ENCODE measurements around the gene HOXC9. TPM values are rescaled to one million over a fixed set of nuclear protein-coding genes. Genes with fewer than 3 reads are reported as not detected.

HOXC9 gene
- total and polyA plus RNA-seq, 9 of the 15 experiments (the other 6 are each of a cell fraction or from before 2014, with no cell fraction given) = 1.1 to 10.5 (median 9.3) TPM

DNA sequence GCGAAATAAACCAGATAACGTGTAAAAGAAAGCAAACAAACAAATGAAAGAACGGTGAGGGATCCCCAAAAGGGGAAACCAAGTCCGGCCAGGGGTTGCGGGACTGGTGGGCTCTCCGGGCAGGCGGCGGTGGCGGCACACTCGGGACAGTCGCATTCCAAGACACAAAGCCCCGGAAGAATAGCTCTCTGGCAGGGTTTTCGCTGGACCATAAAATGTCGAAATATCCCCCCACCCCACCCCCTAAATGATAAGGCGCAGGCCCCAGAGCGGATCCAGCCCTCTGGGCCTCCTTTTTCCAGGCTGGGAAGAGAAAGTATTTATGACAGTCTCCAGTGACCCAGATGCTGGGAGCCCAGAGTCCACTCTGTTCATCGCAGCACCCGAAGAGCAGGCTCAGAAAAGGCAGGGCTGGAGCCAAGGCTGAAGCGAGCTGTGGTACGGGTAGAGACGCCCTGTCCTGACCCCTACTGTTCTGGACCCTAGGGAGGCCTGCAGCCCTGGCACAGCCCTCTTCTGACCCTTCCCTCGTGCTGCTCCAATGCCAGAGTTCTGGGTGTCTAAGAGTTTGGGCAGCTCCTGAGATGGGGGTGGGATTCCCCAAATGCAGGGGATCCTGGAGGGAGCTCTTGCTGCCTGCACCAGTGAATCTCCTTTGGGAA is 6.7 kb downstream of the HOXC9 start (continued):
- TF ChIP-seq, protein P1, sequence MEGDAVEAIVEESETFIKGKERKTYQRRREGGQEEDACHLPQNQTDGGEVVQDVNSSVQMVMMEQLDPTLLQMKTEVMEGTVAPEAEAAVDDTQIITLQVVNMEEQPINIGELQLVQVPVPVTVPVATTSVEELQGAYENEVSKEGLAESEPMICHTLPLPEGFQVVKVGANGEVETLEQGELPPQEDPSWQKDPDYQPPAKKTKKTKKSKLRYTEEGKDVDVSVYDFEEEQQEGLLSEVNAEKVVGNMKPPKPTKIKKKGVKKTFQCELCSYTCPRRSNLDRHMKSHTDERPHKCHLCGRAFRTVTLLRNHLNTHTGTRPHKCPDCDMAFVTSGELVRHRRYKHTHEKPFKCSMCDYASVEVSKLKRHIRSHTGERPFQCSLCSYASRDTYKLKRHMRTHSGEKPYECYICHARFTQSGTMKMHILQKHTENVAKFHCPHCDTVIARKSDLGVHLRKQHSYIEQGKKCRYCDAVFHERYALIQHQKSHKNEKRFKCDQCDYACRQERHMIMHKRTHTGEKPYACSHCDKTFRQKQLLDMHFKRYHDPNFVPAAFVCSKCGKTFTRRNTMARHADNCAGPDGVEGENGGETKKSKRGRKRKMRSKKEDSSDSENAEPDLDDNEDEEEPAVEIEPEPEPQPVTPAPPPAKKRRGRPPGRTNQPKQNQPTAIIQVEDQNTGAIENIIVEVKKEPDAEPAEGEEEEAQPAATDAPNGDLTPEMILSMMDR (IDR thresholded peaks at IDR 0.05 in 2 of 3, conservative IDR thresholded peaks at IDR 0.05 in 1 of 3; ENCODE audit: insufficient read depth in 2 of 3, low read depth in 1 of 3, low read length in 3 of 3) = no peak
- TF ChIP-seq BRD4 (IDR thresholded peaks at IDR 0.05) = no peak
- no peak for TF ChIP-seq ZFPM2 (CRISPR knock-in tag; IDR thresholded peaks at IDR 0.05)
- TF ChIP-seq ZNF57 (CRISPR knock-in tag; IDR thresholded peaks at IDR 0.05) = no peak
- no peak for TF ChIP-seq ZBTB5 (IDR thresholded peaks at IDR 0.05)
- no peak for TF ChIP-seq MLLT1 (IDR thresholded peaks at IDR 0.05)
- TF ChIP-seq, protein P2, sequence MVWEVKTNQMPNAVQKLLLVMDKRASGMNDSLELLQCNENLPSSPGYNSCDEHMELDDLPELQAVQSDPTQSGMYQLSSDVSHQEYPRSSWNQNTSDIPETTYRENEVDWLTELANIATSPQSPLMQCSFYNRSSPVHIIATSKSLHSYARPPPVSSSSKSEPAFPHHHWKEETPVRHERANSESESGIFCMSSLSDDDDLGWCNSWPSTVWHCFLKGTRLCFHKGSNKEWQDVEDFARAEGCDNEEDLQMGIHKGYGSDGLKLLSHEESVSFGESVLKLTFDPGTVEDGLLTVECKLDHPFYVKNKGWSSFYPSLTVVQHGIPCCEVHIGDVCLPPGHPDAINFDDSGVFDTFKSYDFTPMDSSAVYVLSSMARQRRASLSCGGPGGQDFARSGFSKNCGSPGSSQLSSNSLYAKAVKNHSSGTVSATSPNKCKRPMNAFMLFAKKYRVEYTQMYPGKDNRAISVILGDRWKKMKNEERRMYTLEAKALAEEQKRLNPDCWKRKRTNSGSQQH (CRISPR knock-in tag; IDR thresholded peaks at IDR 0.05) = no peak
- no peak for TF ChIP-seq CSDE1 (IDR thresholded peaks at IDR 0.05)
- TF ChIP-seq, protein P3, sequence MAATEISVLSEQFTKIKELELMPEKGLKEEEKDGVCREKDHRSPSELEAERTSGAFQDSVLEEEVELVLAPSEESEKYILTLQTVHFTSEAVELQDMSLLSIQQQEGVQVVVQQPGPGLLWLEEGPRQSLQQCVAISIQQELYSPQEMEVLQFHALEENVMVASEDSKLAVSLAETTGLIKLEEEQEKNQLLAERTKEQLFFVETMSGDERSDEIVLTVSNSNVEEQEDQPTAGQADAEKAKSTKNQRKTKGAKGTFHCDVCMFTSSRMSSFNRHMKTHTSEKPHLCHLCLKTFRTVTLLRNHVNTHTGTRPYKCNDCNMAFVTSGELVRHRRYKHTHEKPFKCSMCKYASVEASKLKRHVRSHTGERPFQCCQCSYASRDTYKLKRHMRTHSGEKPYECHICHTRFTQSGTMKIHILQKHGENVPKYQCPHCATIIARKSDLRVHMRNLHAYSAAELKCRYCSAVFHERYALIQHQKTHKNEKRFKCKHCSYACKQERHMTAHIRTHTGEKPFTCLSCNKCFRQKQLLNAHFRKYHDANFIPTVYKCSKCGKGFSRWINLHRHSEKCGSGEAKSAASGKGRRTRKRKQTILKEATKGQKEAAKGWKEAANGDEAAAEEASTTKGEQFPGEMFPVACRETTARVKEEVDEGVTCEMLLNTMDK (IDR thresholded peaks at IDR 0.05; ENCODE audit: borderline replicate concordance, insufficient read depth, low read depth, low read length, poor library complexity, severe bottlenecking) = no peak
- no peak for TF ChIP-seq ZNF133 (CRISPR knock-in tag; IDR thresholded peaks at IDR 0.05)
- no peak for TF ChIP-seq STAG1 (CRISPR knock-in tag; IDR thresholded peaks at IDR 0.05; ENCODE audit: borderline replicate concordance)
